Stimulated activated naive CD8-positive, alpha-beta T cell treated with anti-CD3 and anti-CD28 coated beads, Interleukin-15, Interleukin-2, amounts not matched to agents 100 ng/mL and 50 ng/mL, for 24 hours (primary cell): ENCODE results near the gene ZNF683.

ENCODE experiments used
- H3K27ac Mint-ChIP-seq: one replicate; pipeline ENCODE4 v1.8.0; 2021; ENCODE audit warnings: mild to moderate bottlenecking, mixed read lengths
- H3K27me3 Mint-ChIP-seq: one replicate; pipeline ENCODE4 v1.8.0; 2021; ENCODE audit warnings: mixed read lengths
- H3K36me3 Mint-ChIP-seq: one replicate; pipeline ENCODE4 v1.8.0; 2021; ENCODE audit warnings: low read depth, mixed read lengths
- H3K4me1 Mint-ChIP-seq: one replicate; pipeline ENCODE4 v1.8.0; 2021; ENCODE audit warnings: low read depth, mixed read lengths
- H3K4me3 Mint-ChIP-seq: one replicate; pipeline ENCODE4 v1.8.0; 2021; ENCODE audit warnings: mild to moderate bottlenecking, mixed read lengths
- H3K9me3 Mint-ChIP-seq: one replicate; pipeline ENCODE4 v1.8.0; 2021; ENCODE audit warnings: mixed read lengths

ZNF683 gene

GRCh38 chr1:26320896-26321295, 51.7 kb downstream of the ZNF683 start:
- H3K36me3 Mint-ChIP-seq = peaks cover 39% of the 10 kb centered on the region
- no peaks in the 10 kb centered on the region for H3K27me3 Mint-ChIP-seq
- H3K27ac Mint-ChIP-seq = peak overlapping the region; percentile 88
- H3K4me3 Mint-ChIP-seq = peak overlapping the region; percentile 80
- no peaks in the 10 kb centered on the region for H3K9me3 Mint-ChIP-seq
- H3K4me1 Mint-ChIP-seq = peaks cover 71% of the 10 kb centered on the region

DNA sequence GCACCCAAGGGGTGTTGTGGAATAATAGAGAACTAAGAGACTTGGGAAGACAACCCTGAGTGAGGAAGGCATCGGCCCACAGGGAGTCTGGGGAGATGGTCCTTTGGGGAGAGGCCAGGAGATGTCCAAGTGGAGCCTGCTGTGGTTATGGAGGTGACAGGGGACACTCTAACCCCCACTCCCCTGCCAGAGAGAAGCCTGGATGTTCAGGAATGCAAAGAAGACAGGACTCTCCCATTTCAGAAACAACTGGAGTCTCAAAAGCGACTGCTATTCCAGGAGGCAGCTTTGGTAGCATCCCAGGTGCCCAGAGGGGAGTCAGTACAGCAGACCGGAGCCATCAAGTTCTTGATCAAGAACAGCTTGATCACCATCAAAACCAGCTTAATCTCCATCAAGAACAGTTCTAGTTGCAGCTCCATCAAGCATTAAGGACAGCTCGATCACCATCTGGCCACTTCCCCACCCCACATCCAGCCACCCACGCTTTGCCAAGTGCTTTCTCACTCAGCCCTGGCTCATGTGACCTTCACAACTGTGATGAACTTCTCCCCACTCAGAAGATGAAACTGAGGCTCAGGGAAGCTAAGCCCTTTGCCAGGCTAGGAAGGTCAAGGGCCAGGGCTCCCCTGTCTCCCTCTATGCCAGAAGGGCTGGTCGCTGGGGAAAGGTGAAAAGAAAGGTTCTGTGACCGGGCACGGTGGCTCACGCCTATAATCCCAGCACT, 54.0 kb downstream of the ZNF683 start:
- Mint-ChIP-seq H3K9me3 (no peaks in the 10 kb centered on the region), H3K27me3 (no peaks in the 10 kb centered on the region), H3K36me3 (peaks cover 34% of the 10 kb centered on the region), H3K27ac (peak overlapping the region; percentile 93), H3K4me3 (peak overlapping the region; percentile 98), H3K4me1 (peaks cover 86% of the 10 kb centered on the region)

GRCh38 chr1:26317612-26318337, 54.8 kb downstream of the ZNF683 start, which contains the start of gene CD52:
TSS of gene CD52 (plus strand) at chr1:26317958. CDS start at chr1:26318018, 60 bp downstream.
- H3K36me3 Mint-ChIP-seq = peaks cover 27% of the 10 kb centered on the region
- peak within 1 kb of the TSS; percentile 93 for H3K27ac Mint-ChIP-seq
- H3K27me3 Mint-ChIP-seq = no peaks in the 10 kb centered on the region
- H3K9me3 Mint-ChIP-seq = no peaks in the 10 kb centered on the region
- peak within 1 kb of the TSS; percentile 98 for H3K4me3 Mint-ChIP-seq
- H3K4me1 Mint-ChIP-seq = peaks cover 86% of the 10 kb centered on the region

- peaks cover 80% of the 10 kb centered on the region for H3K4me1 Mint-ChIP-seq
- H3K36me3 Mint-ChIP-seq = peaks cover 21% of the 10 kb centered on the region
- H3K27me3 Mint-ChIP-seq = no peaks in the 10 kb centered on the region
- H3K9me3 Mint-ChIP-seq = no peaks in the 10 kb centered on the region
- H3K4me3 Mint-ChIP-seq = peak overlapping the region; percentile 98
- H3K27ac Mint-ChIP-seq = peak overlapping the region; percentile 93
These were observed 55.4 kb downstream of the ZNF683 start for GRCh38 chr1:26317146-26317545.

DNA sequence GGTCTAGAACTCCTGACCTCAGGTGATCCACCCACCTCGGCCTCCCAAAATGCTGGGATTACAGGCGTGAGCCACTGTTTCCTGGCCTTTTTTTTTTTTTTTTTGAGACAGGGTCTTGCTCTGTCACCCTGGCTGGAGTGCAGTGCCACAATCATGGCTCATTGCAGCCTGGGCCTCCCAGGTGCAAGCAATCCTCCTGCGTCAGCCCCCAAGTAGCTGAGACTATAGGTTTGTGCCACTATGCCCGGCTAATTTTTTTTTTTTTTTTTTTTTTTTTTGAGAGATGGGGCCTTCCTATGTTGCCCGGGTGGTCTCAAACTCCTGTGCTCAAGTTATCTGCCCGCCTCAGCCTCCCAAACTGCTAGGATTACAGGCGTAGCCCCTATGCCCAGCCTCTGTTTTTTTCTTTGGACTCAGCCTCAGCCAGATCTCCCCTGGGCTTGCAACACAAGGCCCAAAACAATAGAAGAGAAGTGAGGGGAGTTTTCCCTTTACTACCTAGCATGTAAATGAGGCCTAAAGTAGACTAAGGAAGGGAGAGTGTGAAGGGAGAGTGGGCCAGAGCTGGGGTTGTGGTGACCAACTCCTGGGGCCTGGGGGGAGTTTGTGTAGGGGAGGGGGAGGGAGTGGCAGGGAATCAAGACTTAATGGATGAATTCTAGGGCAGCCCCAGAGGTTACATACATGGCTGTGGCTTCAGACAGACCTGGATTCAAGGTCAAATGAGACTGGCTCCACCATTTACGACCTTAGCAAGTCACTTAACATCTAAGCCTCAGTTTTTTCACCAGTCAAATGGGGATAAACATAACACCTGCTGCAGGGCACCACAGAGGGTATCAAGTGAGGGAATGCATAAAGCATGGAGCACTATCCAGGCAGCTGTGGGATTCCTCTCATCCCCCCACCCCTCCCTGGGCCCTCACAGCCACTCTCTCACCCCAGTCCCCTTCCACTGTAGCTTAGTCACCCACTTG, 56.4 kb downstream of the ZNF683 start:
- peak overlapping the region; percentile 84 for H3K27ac Mint-ChIP-seq
- no peaks in the 10 kb centered on the region for H3K9me3 Mint-ChIP-seq
- H3K4me1 Mint-ChIP-seq = peaks cover 75% of the 10 kb centered on the region
- peaks cover 12% of the 10 kb centered on the region for H3K36me3 Mint-ChIP-seq
- H3K27me3 Mint-ChIP-seq = no peaks in the 10 kb centered on the region
- no peak overlapping the region for H3K4me3 Mint-ChIP-seq

- no peaks in the 10 kb centered on the region for H3K9me3 Mint-ChIP-seq
- H3K27ac Mint-ChIP-seq = no peak overlapping the region
- H3K36me3 Mint-ChIP-seq = peaks cover 5% of the 10 kb centered on the region
- H3K4me3 Mint-ChIP-seq = no peak overlapping the region
- no peaks in the 10 kb centered on the region for H3K27me3 Mint-ChIP-seq
- peaks cover 58% of the 10 kb centered on the region for H3K4me1 Mint-ChIP-seq
These were observed 58.0 kb downstream of the ZNF683 start for GRCh38 chr1:26314501-26314900.
